ENCODE measurements around the gene VSTM4.

VSTM4 gene

DNA sequence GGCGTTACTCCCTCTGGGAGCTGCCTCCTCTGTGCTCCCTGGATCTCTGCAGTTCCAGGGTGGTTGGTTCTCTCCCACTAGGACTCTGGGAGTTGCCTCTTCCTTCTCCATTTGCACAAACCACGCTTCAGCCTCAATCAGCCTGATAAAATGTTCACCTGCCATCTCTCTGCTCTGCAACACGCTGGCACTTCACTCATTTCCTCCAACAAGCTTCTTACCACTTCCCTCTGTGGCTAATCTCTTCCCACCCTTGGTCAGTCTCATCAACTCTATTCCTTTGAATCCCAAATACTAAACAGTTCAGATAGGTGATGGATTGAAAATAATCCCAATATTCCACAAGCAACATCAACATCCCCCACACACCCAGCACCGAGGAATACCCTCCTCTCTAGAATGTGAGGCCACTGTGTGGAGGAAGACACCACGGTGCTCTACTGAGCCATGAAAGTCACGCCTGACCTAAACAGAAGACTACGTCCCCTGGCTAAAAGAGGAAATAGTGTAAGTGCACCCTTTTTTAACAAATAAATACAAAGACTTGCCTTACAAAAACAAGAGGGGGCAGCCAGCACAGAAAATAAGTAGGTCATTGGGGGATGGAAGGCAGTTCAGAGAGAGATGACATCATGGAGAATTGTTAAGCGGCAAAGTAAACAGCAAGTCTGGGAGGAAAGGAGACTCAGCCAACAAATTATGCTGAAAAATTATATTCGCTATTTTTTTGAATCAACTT is 20.4 kb upstream of the VSTM4 start:
- no peak overlapping the region for H3K4me3 ChIP-seq (ENCODE audit: low read depth, low read length)
- ChIA-PET CTCF (interaction anchor here (0.6 kb wide), 1 partner anchor 42 kb away, joined by 3 read pairs; no protein-coding TSS in a partner anchor), POLR2A (no interaction called here)
- DNase-seq (ENCODE audit: low read depth, low spot score): no peak
- TF ChIP-seq, protein P1, sequence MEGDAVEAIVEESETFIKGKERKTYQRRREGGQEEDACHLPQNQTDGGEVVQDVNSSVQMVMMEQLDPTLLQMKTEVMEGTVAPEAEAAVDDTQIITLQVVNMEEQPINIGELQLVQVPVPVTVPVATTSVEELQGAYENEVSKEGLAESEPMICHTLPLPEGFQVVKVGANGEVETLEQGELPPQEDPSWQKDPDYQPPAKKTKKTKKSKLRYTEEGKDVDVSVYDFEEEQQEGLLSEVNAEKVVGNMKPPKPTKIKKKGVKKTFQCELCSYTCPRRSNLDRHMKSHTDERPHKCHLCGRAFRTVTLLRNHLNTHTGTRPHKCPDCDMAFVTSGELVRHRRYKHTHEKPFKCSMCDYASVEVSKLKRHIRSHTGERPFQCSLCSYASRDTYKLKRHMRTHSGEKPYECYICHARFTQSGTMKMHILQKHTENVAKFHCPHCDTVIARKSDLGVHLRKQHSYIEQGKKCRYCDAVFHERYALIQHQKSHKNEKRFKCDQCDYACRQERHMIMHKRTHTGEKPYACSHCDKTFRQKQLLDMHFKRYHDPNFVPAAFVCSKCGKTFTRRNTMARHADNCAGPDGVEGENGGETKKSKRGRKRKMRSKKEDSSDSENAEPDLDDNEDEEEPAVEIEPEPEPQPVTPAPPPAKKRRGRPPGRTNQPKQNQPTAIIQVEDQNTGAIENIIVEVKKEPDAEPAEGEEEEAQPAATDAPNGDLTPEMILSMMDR (IDR thresholded peaks at IDR 0.05; ENCODE audit: insufficient read depth, low read length, missing control alignments): no peak

DNA sequence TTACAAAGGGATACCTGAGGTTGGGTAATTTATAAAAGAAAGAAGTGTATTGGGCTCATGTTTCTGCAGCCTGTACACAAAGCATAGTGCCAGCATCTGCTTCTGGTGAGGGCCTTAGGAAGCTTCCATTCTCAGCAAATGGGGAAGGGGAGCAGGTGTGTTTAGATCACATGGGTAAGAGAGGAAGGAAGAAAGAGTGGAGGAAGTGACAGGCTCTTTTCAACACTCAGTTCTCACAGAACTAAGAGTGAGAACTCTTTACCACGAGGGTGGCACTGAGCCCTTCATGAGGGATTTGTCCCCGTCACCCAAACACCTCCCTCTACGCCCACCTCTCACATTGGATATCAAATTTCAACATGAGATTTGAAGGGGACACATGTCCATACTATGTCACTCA is 19.0 kb upstream of the VSTM4 start:
- no peak overlapping the region for H3K4me3 ChIP-seq (ENCODE audit: low read depth, low read length)
- CTCF ChIA-PET: no interaction called here
- TF ChIP-seq, protein P1 (IDR thresholded peaks at IDR 0.05; ENCODE audit: insufficient read depth, low read length, missing control alignments): no peak
- POLR2A ChIA-PET: no interaction called here
- DNase-seq (ENCODE audit: low read depth, low spot score): no peak

DNA sequence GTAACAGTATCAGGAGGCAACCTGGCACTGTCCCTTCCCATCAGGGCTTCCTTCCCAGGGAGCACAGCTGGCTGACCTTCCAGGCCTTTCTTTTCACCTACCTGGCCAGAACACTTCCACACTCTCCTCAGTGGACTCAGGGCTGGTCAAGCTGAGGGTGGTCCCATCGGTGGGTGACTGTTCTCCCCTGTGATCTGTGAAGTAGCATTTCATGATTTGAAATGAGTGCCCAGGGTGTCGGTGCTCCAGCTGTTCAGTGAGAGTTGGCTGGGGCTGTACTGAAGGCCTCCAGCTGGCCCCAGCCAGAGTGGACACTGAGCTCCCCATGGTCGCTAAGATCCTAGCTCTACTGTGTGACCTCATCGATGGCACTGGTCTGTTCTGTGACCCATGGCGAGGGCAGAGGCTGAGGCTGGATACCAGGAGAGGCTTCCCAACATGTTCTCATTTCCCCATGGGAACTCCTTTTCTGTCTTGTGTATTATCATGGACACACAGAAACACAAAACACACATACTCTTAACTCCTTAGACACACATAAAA is 18.5 kb upstream of the VSTM4 start, which contains the start of gene FAM170B:
TSS of gene FAM170B (minus strand) at position 316 of the 543 bp plus-strand sequence. CDS start at position 213, 103 bp downstream.
- TF ChIP-seq, protein P1 (IDR thresholded peaks at IDR 0.05; ENCODE audit: insufficient read depth, low read length, missing control alignments): no peak
- ChIA-PET POLR2A (no interaction called here), CTCF (no interaction called here)
- no peak for DNase-seq (ENCODE audit: low read depth, low spot score)
- no peak within 1 kb of the TSS for H3K4me3 ChIP-seq (ENCODE audit: low read depth, low read length)

GRCh38 chr10:49132362-49132737 is 17.0 kb upstream of the VSTM4 start:
- no peak for DNase-seq (ENCODE audit: low read depth, low spot score)
- no peak overlapping the region for H3K4me3 ChIP-seq (ENCODE audit: low read depth, low read length)
- TF ChIP-seq, protein P1 (IDR thresholded peaks at IDR 0.05; ENCODE audit: insufficient read depth, low read length, missing control alignments): no peak
- CTCF ChIA-PET: no interaction called here
- POLR2A ChIA-PET: no interaction called here

DNA sequence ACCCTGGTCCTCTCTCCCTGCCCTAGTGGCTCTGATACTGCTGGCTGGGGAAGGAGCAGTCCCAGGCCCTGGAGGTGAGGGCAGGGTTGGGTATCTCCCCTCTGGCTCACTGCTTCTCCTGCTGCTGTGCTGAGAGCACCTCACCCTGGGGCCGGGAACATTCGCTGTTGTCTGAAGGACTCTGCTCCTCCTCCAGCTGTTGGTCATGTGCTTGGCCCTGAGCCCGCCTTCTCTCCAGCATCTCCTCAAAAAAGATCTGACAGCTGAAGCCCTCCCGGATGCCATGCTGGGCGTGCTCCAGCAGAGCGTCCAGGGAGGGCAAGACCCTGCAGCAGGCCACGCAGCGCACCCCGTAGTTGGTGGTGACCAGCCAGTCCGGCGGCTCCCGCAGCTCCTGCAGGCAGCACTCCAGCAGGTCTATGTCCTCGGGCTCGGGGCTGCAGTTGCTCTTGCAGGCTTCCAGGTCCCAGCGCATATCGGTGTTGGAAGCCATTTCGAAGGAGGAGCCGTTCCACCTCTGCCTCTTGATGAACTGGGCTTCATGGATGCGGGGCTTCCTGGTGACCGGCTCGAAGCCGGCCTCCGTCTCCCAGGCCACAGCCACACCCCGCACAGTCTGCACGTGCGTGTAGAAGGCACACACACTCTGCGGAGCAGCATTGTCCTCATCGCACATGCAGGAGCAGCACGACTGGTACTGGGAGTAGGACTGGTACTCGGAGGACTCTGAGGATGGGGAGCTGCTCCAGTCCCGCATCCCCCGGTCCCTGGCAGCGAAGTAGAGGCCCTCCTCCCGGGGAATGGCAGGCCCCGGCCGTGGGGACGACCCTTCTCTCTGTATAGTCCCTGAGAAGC is 16.4 kb upstream of the VSTM4 start:
- POLR2A ChIA-PET: no interaction called here
- TF ChIP-seq, protein P1 (IDR thresholded peaks at IDR 0.05; ENCODE audit: insufficient read depth, low read length, missing control alignments): no peak
- DNase-seq (ENCODE audit: low read depth, low spot score): no peak
- H3K4me3 ChIP-seq (ENCODE audit: low read depth, low read length): no peak overlapping the region
- CTCF ChIA-PET: interaction anchor here (1.3 kb wide), 1 partner anchor 14 kb away, joined by 3 read pairs; no protein-coding TSS in a partner anchor

DNA sequence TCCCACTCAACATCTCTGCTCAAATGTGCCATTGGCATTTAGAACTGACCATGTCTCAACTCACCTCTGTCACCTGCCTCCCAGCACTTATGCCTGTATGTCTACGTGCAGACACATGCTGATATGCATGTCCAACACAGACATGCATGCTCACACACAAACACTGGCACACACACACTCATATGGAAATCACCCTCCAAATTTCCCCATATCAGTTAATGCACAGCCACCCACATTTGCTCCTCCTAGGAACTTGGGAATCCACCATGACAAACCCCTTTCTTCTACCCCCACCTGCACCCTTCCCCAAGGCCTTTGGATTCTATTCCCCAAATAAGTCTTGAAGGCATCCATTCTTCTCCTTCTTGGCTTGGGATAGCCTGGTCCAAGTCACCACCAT is 14.1 kb upstream of the VSTM4 start:
- DNase-seq (ENCODE audit: low read depth, low spot score): no peak
- TF ChIP-seq, protein P1 (IDR thresholded peaks at IDR 0.05; ENCODE audit: insufficient read depth, low read length, missing control alignments): no peak
- POLR2A ChIA-PET: no interaction called here
- no peak overlapping the region for H3K4me3 ChIP-seq (ENCODE audit: low read depth, low read length)
- CTCF ChIA-PET: no interaction called here
